Gastroesophageal sphincter (tissue), 4 donors: ENCODE measurements around the gene HCRTR2. TPM values are rescaled to one million over a fixed set of nuclear protein-coding genes. Genes with fewer than 3 reads are reported as not detected.

Experiments used
- ATAC-seq: fragments of 150-250 bp; one replicate; pipeline ENCODE4 v1.9.1; 2016; ENCODE audit warnings: mild to moderate bottlenecking, moderate library complexity
- H3K27ac ChIP-seq, 4 donors: fragments of 200-600 bp; sonication (generic) in 3 of 4; 1 replicate in 3 of 4; 2 replicates in 1 of 4; pipeline ENCODE4 v1.5.1; 2016 to 2019
- H3K27me3 ChIP-seq: fragments of 200-600 bp; sonication (generic); one replicate; pipeline ENCODE4 v1.5.1; 2019
- H3K36me3 ChIP-seq, 2 donors: fragments of 200-600 bp; sonication (generic); one replicate each; pipeline ENCODE4 v1.5.1; 2019; ENCODE audit warnings: control low read depth in 1 of 2
- H3K4me1 ChIP-seq, 3 donors: fragments of 200-600 bp; sonication (generic); 1 replicate in 2 of 3; 2 replicates in 1 of 3; pipeline ENCODE4 v1.5.1; 2016 to 2019; ENCODE audit warnings: control low read depth in 2 of 3
- H3K4me3 ChIP-seq, 2 donors: fragments of 200-600 bp; sonication (generic); one replicate each; pipeline ENCODE4 v1.5.1; 2019; ENCODE audit warnings: mild to moderate bottlenecking in 1 of 2, moderate library complexity in 1 of 2
- H3K9me3 ChIP-seq, 3 donors: fragments of 200-600 bp; sonication (generic); one replicate each; pipeline ENCODE4 v1.5.1; 2017 to 2019; ENCODE audit warnings: control low read depth in 2 of 3
- CTCF ChIP-seq, 4 experiments: fragments of 200-600 bp in 2 of 4; fragments of 450-650 bp in 2 of 4; sonication (generic) in 1 of 4; IDR thresholded peaks; one replicate each; pipeline ENCODE4 v1.5.1; 2017 to 2019; ENCODE audit warnings: antibody characterized with exemption in 4 of 4, mild to moderate bottlenecking in 2 of 4, moderate library complexity in 2 of 4
- EP300 ChIP-seq: sonication (generic); formaldehyde crosslinking; IDR thresholded peaks from one replicate; pipeline ENCODE4 v1.6.1; 2017; ENCODE audit warnings: antibody characterized with exemption, mild to moderate bottlenecking
- POLR2A ChIP-seq, 2 donors: fragments of 450-650 bp; IDR thresholded peaks; one replicate each; pipeline ENCODE4 v1.6.1; 2017; ENCODE audit warnings: antibody characterized with exemption in 2 of 2, mild to moderate bottlenecking in 2 of 2, moderate library complexity in 1 of 2
- POLR2AphosphoS5 ChIP-seq: sonication (generic); formaldehyde crosslinking; IDR thresholded peaks from one replicate; pipeline ENCODE4 v1.6.1; 2017; ENCODE audit warnings: antibody characterized with exemption
- WGBS, 2 donors: methylation state at CpG; one replicate each; pipeline ENCODE4 v1.1.5; 2018; ENCODE audit warnings: low coverage in 1 of 2; 5-methylcytosine and 5-hydroxymethylcytosine counted together
- total RNA-seq, 4 donors: library from RNA; depleted of rRNA; stranded (reverse); fragments of >200 nt; gene quantifications; one replicate each; pipeline ENCODE4 v1.1.0, GENCODE V29; 2016

The HCRTR2 gene
- total RNA-seq, 4 donors from 2014 or later, result 0.42 TPM; not detected in 3

DNA sequence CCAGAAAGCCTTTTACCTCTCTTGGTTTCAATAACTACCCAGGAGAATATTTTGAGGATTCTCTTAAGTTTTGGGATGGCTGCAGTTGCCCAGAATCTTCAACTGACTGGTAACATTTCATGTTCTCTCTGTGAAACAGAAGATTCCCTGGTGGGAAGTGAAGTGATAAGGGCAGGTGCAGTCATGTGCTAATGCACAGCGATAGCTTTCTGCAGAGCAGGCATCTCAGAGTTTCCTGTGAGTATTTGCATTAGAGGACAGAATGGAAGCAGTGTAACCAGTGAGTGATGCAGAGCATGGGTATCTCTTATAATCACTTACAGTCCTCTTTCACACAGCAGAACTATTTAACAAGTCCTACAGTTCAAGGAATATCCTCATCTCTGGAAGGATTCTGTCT lies 76.1 kb downstream of the HCRTR2 start:
- Histone ChIP-seq H3K4me3 (no peak overlapping the region), H3K9me3 (no peaks in the 10 kb centered on the region), H3K36me3 (no peaks in the 10 kb centered on the region), H3K27ac (no peak overlapping the region), H3K4me1 (no peaks in the 10 kb centered on the region), H3K27me3 (no peaks in the 10 kb centered on the region)
- 0 to 27% methylated on average over 1 of the region's 1 CpG for WGBS, 2 donors
- TF ChIP-seq POLR2A (IDR thresholded peaks at IDR 0.05), result no peak
- ATAC-seq, result no peak

- Histone ChIP-seq H3K4me1 (no peaks in the 10 kb centered on the region), H3K27me3 (no peaks in the 10 kb centered on the region), H3K9me3 (no peaks in the 10 kb centered on the region), H3K27ac (no peak overlapping the region), H3K4me3 (no peak overlapping the region), H3K36me3 (no peaks in the 10 kb centered on the region)
- no peak for ATAC-seq
- TF ChIP-seq POLR2A (IDR thresholded peaks at IDR 0.05) (no peak), POLR2AphosphoS5 (no peak), CTCF (IDR thresholded peaks at IDR 0.05) (no peak), EP300 (no peak)
- 66 to 84% methylated on average over 5 to 10 of the region's 10 CpGs for WGBS, 2 donors
These were observed 80.8 kb downstream of the HCRTR2 start for GRCh38 chr6:55255113-55255512.

GRCh38 chr6:55260181-55260580 lies 85.9 kb downstream of the HCRTR2 start:
- ATAC-seq, result no peak
- H3K9me3 ChIP-seq, result no peaks in the 10 kb centered on the region
- H3K36me3 ChIP-seq, result no peaks in the 10 kb centered on the region
- H3K4me3 ChIP-seq, result no peak overlapping the region
- no peak overlapping the region for H3K27ac ChIP-seq
- no peaks in the 10 kb centered on the region for H3K4me1 ChIP-seq
- 71% methylated on average over 1 of the region's 2 CpGs; no CpG with 5 or more reads in 1 of the 2 donors for WGBS, 2 donors
- H3K27me3 ChIP-seq, result no peaks in the 10 kb centered on the region
- TF ChIP-seq EP300, result no peak
- no peak for TF ChIP-seq CTCF (IDR thresholded peaks at IDR 0.05)
- TF ChIP-seq POLR2A (IDR thresholded peaks at IDR 0.05), result no peak
- no peak for TF ChIP-seq POLR2AphosphoS5

- no peak for ATAC-seq
- 75 to 90% methylated on average over 4 of the region's 4 CpGs for WGBS, 2 donors
- Histone ChIP-seq H3K4me1 (no peaks in the 10 kb centered on the region), H3K27ac (no peak overlapping the region), H3K4me3 (no peak overlapping the region), H3K27me3 (no peaks in the 10 kb centered on the region), H3K9me3 (no peaks in the 10 kb centered on the region), H3K36me3 (no peaks in the 10 kb centered on the region)
- TF ChIP-seq EP300 (no peak), POLR2AphosphoS5 (no peak), POLR2A (IDR thresholded peaks at IDR 0.05) (no peak), CTCF (IDR thresholded peaks at IDR 0.05) (no peak)
These were observed 91.2 kb downstream of the HCRTR2 start for GRCh38 chr6:55265409-55266114.

DNA sequence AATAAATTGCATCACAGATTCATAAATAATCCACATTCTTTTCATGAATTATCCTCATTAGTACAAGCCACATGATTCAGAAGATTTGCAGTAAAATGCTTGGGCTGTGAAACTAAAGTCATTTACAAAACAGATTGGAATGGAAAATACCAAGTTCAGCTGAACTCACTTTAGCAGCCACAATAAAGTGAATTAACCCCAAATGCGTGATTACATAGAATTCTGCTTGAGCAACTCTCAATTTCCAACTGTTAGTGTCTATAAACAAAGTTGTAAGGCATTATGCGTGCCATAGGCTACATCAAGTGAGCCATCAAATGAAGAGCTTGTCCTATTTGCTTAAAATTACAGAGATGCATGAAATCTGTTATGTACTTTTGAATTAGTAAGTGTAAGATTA lies 92.6 kb downstream of the HCRTR2 start:
- Histone ChIP-seq H3K9me3 (no peaks in the 10 kb centered on the region), H3K27ac (no peak overlapping the region), H3K36me3 (no peaks in the 10 kb centered on the region), H3K4me1 (no peaks in the 10 kb centered on the region), H3K4me3 (no peak overlapping the region), H3K27me3 (no peaks in the 10 kb centered on the region)
- TF ChIP-seq POLR2AphosphoS5 (no peak), EP300 (no peak), CTCF (IDR thresholded peaks at IDR 0.05) (no peak), POLR2A (IDR thresholded peaks at IDR 0.05) (no peak)
- WGBS, 2 donors, result 74 to 91% methylated on average over 2 of the region's 2 CpGs
- ATAC-seq, result no peak
